Progenitor cell of endocrine pancreas (in vitro differentiated cells): Measurements from ENCODE around the gene HOXC9. TPM values are rescaled to one million over a fixed set of nuclear protein-coding genes. Genes with fewer than 3 reads are reported as not detected.
A peak's percentile ranks its signal among the peaks of the same experiment; 100 is the strongest.

Experiments used
- DNase-seq: peaks from one replicate; pipeline ENCODE4 v3.0.0; 2021; ENCODE audit warnings: low spot score; ENCODE audit not compliant: unreplicated experiment
- H3K27ac Mint-ChIP-seq: 2 replicates; pipeline ENCODE4 v1.8.0; 2021; ENCODE audit warnings: mild to moderate bottlenecking, moderate library complexity, mixed read lengths
- H3K27me3 Mint-ChIP-seq: 2 replicates; pipeline ENCODE4 v1.8.0; 2021; ENCODE audit warnings: mixed read lengths
- H3K36me3 Mint-ChIP-seq: 2 replicates; pipeline ENCODE4 v1.8.0; 2022; ENCODE audit warnings: mixed read lengths; ENCODE audit not compliant: insufficient read depth
- H3K4me1 Mint-ChIP-seq: 2 replicates; pipeline ENCODE4 v1.8.0; 2021; ENCODE audit warnings: low read depth, mixed read lengths
- H3K4me3 Mint-ChIP-seq: 2 replicates; pipeline ENCODE4 v1.8.0; 2021; ENCODE audit warnings: low read depth, mild to moderate bottlenecking, moderate library complexity, mixed read lengths
- H3K9me3 Mint-ChIP-seq: 2 replicates; pipeline ENCODE4 v1.8.0; 2021; ENCODE audit warnings: low read depth, mixed read lengths
- total RNA-seq: library from RNA; stranded (reverse); gene quantifications from 2 replicates; pipeline ENCODE4 v1.2.1, GENCODE V29; 2021
- TF ChIP-seq, protein P1 (sequence below): fragments of 200-600 bp; sonication (generic); IDR thresholded peaks from one replicate; pipeline ENCODE4 v1.5.0; 2021; ENCODE audit warnings: antibody characterized with exemption, mild to moderate bottlenecking; ENCODE audit not compliant: unreplicated experiment

The HOXC9 gene
- total RNA-seq, 1 donor from 2014 or later, result not detected

DNA sequence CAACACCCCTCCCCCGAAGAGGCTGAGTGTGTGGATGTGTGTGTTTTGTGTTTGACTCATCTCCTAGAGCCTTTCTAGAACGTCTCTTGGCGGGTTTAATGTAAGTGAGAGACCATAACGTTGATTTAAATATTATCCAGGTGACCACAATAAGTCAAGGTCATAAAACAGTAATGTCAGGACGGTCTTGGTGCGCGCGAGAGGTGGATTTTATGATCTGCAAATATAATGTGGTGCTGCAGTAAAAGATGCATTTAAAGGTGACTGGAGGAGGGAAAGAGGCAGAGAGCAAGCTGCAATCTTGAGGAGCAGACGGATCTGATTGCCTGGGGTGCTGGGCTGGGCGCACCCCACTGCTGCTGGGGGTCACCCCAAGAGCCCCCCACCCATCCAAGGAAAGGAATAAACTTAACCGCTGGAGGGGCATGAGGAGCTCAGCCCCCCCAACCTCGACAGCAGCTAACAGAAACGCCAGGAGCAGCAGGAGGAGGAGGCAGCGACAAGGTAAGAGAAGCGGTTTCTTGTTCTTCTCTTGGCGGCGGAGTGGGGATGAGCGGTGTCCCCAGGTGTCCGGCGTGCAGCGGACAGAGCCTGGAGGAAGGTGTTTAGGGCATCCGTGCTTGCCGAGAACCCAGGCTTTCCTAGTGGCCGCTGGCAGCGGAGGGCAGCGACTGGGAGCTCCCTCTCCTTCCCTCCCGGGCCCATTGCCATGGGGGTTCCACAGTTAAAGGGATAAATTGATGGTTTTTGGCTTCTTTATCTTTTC lies 9.5 kb upstream of the HOXC9 start:
- Mint-ChIP-seq H3K27ac (no peak overlapping the region), H3K27me3 (peaks cover 98% of the 10 kb centered on the region), H3K4me3 (no peak overlapping the region), H3K9me3 (no peaks in the 10 kb centered on the region), H3K36me3 (no peaks in the 10 kb centered on the region), H3K4me1 (peaks cover 6% of the 10 kb centered on the region)
- TF ChIP-seq, protein P1, sequence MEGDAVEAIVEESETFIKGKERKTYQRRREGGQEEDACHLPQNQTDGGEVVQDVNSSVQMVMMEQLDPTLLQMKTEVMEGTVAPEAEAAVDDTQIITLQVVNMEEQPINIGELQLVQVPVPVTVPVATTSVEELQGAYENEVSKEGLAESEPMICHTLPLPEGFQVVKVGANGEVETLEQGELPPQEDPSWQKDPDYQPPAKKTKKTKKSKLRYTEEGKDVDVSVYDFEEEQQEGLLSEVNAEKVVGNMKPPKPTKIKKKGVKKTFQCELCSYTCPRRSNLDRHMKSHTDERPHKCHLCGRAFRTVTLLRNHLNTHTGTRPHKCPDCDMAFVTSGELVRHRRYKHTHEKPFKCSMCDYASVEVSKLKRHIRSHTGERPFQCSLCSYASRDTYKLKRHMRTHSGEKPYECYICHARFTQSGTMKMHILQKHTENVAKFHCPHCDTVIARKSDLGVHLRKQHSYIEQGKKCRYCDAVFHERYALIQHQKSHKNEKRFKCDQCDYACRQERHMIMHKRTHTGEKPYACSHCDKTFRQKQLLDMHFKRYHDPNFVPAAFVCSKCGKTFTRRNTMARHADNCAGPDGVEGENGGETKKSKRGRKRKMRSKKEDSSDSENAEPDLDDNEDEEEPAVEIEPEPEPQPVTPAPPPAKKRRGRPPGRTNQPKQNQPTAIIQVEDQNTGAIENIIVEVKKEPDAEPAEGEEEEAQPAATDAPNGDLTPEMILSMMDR, result no peak
- no peak for DNase-seq

GRCh38 chr12:53991077-53991460 lies 8.9 kb upstream of the HOXC9 start:
- peaks cover 100% of the 10 kb centered on the region for H3K27me3 Mint-ChIP-seq
- H3K4me3 Mint-ChIP-seq, result no peak overlapping the region
- H3K4me1 Mint-ChIP-seq, result peaks cover 4% of the 10 kb centered on the region
- no peak overlapping the region for H3K27ac Mint-ChIP-seq
- no peak for DNase-seq
- H3K9me3 Mint-ChIP-seq, result no peaks in the 10 kb centered on the region
- H3K36me3 Mint-ChIP-seq, result no peaks in the 10 kb centered on the region
- TF ChIP-seq, protein P1, result no peak

- Mint-ChIP-seq H3K27ac (no peak overlapping the region), H3K27me3 (peaks cover 100% of the 10 kb centered on the region), H3K9me3 (no peaks in the 10 kb centered on the region), H3K4me1 (peaks cover 4% of the 10 kb centered on the region), H3K4me3 (no peak overlapping the region), H3K36me3 (no peaks in the 10 kb centered on the region)
- TF ChIP-seq, protein P1, result no peak
- no peak for DNase-seq
Observed at GRCh38 chr12:53992377-53992889, 7.5 kb upstream of the HOXC9 start.

DNA sequence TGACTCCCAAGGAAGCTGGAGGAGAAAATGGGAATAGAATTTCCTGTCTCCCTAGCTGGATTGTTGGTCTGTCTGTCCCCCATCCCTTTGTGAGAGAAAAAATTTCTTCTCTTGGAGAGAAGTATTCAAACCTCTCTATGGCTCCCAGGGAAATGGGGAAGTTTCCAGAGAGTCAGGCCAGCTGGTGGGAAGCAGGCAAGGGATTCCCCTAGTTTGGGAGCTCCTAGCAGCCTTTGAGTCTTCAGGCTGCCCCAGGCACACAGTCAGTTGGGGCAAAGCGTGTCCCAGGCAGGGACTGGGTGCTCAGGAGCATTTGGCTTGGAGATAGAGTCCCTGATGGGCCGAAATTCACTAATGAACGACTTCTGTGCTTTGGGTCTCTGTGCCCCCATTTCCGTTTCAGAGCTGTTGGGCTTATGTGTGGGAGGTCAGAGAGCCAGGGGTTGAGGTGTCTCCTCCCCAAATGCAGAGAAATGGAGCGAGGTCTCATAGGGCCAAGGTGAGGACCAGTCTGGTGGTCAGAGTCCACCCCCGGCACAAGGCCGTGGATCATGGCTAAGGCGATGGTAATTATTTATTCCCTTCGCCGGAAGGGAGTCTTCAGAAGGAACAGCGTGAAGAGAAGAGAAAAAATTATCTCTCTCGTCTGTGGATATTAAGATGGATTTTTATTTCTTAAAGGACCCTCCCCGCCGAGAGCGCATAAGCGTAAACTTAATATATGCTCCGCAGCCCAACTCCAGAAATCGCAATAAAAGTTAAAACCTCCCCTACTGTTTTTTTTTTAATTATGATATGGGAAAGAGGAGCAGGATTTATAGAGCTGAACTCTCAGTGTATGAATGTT lies 6.6 kb upstream of the HOXC9 start:
- DNase-seq, result no peak
- peaks cover 4% of the 10 kb centered on the region for H3K4me1 Mint-ChIP-seq
- H3K27me3 Mint-ChIP-seq, result peaks cover 100% of the 10 kb centered on the region
- H3K27ac Mint-ChIP-seq, result no peak overlapping the region
- H3K36me3 Mint-ChIP-seq, result no peaks in the 10 kb centered on the region
- TF ChIP-seq, protein P1, result no peak
- H3K4me3 Mint-ChIP-seq, result no peak overlapping the region
- no peaks in the 10 kb centered on the region for H3K9me3 Mint-ChIP-seq

DNA sequence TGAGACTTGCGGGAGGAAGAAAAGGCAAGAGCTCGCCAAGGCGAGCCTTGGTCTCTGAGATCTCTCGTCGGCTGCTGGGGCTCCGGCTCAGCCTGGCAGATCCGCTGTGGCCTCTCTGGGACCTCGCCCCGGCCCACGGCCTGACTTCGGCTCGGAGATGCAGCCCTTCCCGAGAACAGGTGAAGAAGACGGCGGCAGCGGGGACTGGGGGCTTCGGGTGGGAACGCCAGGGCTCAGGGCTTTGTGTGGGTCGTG lies 6.0 kb upstream of the HOXC9 start:
- no peak for DNase-seq
- Mint-ChIP-seq H3K4me3 (no peak overlapping the region), H3K27ac (peak overlapping the region; percentile 45)

More for the DNA sequence above, 6.0 kb upstream of the HOXC9 start:
- Mint-ChIP-seq H3K4me1 (peaks cover 4% of the 10 kb centered on the region), H3K27me3 (peaks cover 100% of the 10 kb centered on the region), H3K9me3 (no peaks in the 10 kb centered on the region), H3K36me3 (no peaks in the 10 kb centered on the region)
- TF ChIP-seq, protein P1, result no peak
